HepG2 (cell line): Measurements from ENCODE around the gene HDAC4. TPM values are rescaled to one million over a fixed set of nuclear protein-coding genes. Genes with fewer than 3 reads are reported as not detected.
A peak's percentile ranks its signal among the peaks of the same experiment; 100 is the strongest.

ENCODE experiments used
- ATF3 ChIP-seq: sonication (generic); formaldehyde crosslinking; IDR thresholded peaks from 2 replicates; pipeline ENCODE4 v1.4.0; 2020; ENCODE audit warnings: missing genetic modification reagents
- CENPT ChIP-seq: sonication (generic); formaldehyde crosslinking; IDR thresholded peaks from 2 replicates; pipeline ENCODE4 v1.8.0; 2022; ENCODE audit warnings: low read depth, mild to moderate bottlenecking, moderate library complexity, missing genetic modification reagents
- GTF2F1 ChIP-seq: fragments of 150-350 bp; IDR thresholded peaks from 2 replicates; pipeline ENCODE4 v1.6.1; 2014; ENCODE audit warnings: low read length
- HIVEP1 ChIP-seq: sonication (generic); formaldehyde crosslinking; IDR thresholded peaks from 2 replicates; pipeline ENCODE4 v1.4.0; 2020; ENCODE audit warnings: mild to moderate bottlenecking, missing genetic modification reagents
- MIER2 ChIP-seq: IDR thresholded peaks from 2 replicates; pipeline ENCODE4 v1.6.1; 2016; ENCODE audit warnings: missing biosample characterization, missing genetic modification reagents
- MNT ChIP-seq: fragments of 450-650 bp; IDR thresholded peaks from 2 replicates; pipeline ENCODE4 v1.6.1; 2016
- NFAT5 ChIP-seq: sonication (generic); formaldehyde crosslinking; IDR thresholded peaks from 2 replicates; pipeline ENCODE4 v1.4.0; 2020; ENCODE audit warnings: missing genetic modification reagents
- NFE2 ChIP-seq: sonication (generic); formaldehyde crosslinking; IDR thresholded peaks from 2 replicates; pipeline ENCODE4 v1.4.0; 2020; ENCODE audit warnings: missing genetic modification reagents
- NR2C2 ChIP-seq: sonication (generic); formaldehyde crosslinking; IDR thresholded peaks from 2 replicates; pipeline ENCODE4 v1.4.0; 2020; ENCODE audit warnings: missing genetic modification reagents, mild to moderate bottlenecking, moderate library complexity, borderline replicate concordance
- NR2F1 ChIP-seq, 2 experiments: fragments of 450-650 bp in 1 of 2; formaldehyde crosslinking in 1 of 2; IDR thresholded peaks; 2 replicates each; pipeline versions ENCODE4 v1.5.0 to v1.6.1; 2016 to 2020; ENCODE audit warnings: mild to moderate bottlenecking in 1 of 2, missing compliant biosample characterization in 1 of 2, missing genetic modification reagents in 1 of 2, moderate library complexity in 1 of 2
- TAF15 ChIP-seq: fragments of 200-400 bp; formaldehyde crosslinking; IDR thresholded peaks from one replicate; pipeline ENCODE4 v1.6.1; 2018; ENCODE audit warnings: mild to moderate bottlenecking, low read depth, low read length; ENCODE audit not compliant: poor library complexity, severe bottlenecking
- TERF1 ChIP-seq: sonication (generic); formaldehyde crosslinking; IDR thresholded peaks from 2 replicates; pipeline ENCODE4 v1.8.0; 2022; ENCODE audit warnings: mild to moderate bottlenecking, missing genetic modification reagents, moderate library complexity
- ZBTB33 ChIP-seq: sonication (generic); formaldehyde crosslinking; IDR thresholded peaks from 2 replicates; pipeline ENCODE4 v1.4.0; 2020; ENCODE audit warnings: missing genetic modification reagents
- ZBTB34 ChIP-seq: sonication (generic); formaldehyde crosslinking; IDR thresholded peaks from 2 replicates; pipeline ENCODE4 v1.8.0; 2022; ENCODE audit warnings: mild to moderate bottlenecking, missing genetic modification reagents
- ZNF224 ChIP-seq: sonication (generic); formaldehyde crosslinking; IDR thresholded peaks from 2 replicates; pipeline ENCODE4 v1.5.0; 2020; ENCODE audit warnings: mild to moderate bottlenecking, missing genetic modification reagents
- ZNF607 ChIP-seq: sonication (generic); formaldehyde crosslinking; IDR thresholded peaks from 2 replicates; pipeline ENCODE4 v1.5.1; 2020; ENCODE audit warnings: missing genetic modification reagents, mild to moderate bottlenecking, borderline replicate concordance
- polyA plus RNA-seq, 8 experiments: library from polyadenylated mRNA; depleted of rRNA in 3 of 8; stranded (reverse) in 7 of 8; unstranded in 1 of 8; fragments of >200 nt; fragmentation: Illumina TruSeq in 4 of 8; extraction: Trizol in 4 of 8; gene quantifications; 2 replicates each; pipeline versions ENCODE4 v1.2.1 to v1.2.3, GENCODE V29; 2011 to 2016; ENCODE audit warnings: low read depth in 4 of 8, missing spikeins in 1 of 8, mixed read lengths in 1 of 8; ENCODE audit not compliant: insufficient read depth in 1 of 8
- total RNA-seq, 5 experiments: library from RNA; depleted of rRNA; stranded (reverse); fragments of >200 nt; fragmentation: Illumina TruSeq; extraction: Trizol; gene quantifications; 2 replicates each; pipeline ENCODE4 v1.2.3, GENCODE V29; 2016; ENCODE audit warnings: low read depth in 1 of 5

Gene HDAC4
- total and polyA plus RNA-seq, 2 of the 13 experiments (the other 11 are each of a cell fraction or from before 2014, with no cell fraction given) = 10.1 to 11.5 TPM

- 0 out of 2 replicates have a peak, but pooled peaks have one; percentile 53 for TF ChIP-seq NFAT5 (CRISPR knock-in tag)
- TF ChIP-seq NR2C2 = 0 out of 2 replicates have a peak, but pooled peaks have one; percentile 15
- no peak for TF ChIP-seq NR2F1 (CRISPR knock-in tag; IDR thresholded peaks at IDR 0.05)
- no peak for TF ChIP-seq ZNF224
- no peak for TF ChIP-seq CENPT (CRISPR knock-in tag)
- no peak for TF ChIP-seq MIER2 (CRISPR knock-in tag)
- TF ChIP-seq NFE2 (CRISPR knock-in tag) = no peak
- peak; percentile 54; the same call in 1 of the 2 replicates for TF ChIP-seq HIVEP1 (CRISPR knock-in tag)
- TF ChIP-seq ZBTB34 (CRISPR knock-in tag) = no peak
- no peak for TF ChIP-seq TAF15
- TF ChIP-seq ZNF607 (CRISPR knock-in tag) = 0 out of 2 replicates have a peak, but pooled peaks have one; percentile 52
- no peak for TF ChIP-seq MNT
- TF ChIP-seq GTF2F1 = no peak
- TF ChIP-seq ZBTB33 = peak; percentile 3; the same call in 1 of the 2 replicates
- TF ChIP-seq ATF3 (CRISPR knock-in tag) = no peak
- no peak for TF ChIP-seq TERF1
Measured at GRCh38 chr2:239143858-239144712, 256.7 kb downstream of the HDAC4 start (continued).
